ENCODE measurements around the gene ACKR4. TPM values are rescaled to one million over a fixed set of nuclear protein-coding genes. Genes with fewer than 3 reads are reported as not detected.

Gene ACKR4
- total RNA-seq, 1 donor from 2014 or later = 8.0 TPM

DNA sequence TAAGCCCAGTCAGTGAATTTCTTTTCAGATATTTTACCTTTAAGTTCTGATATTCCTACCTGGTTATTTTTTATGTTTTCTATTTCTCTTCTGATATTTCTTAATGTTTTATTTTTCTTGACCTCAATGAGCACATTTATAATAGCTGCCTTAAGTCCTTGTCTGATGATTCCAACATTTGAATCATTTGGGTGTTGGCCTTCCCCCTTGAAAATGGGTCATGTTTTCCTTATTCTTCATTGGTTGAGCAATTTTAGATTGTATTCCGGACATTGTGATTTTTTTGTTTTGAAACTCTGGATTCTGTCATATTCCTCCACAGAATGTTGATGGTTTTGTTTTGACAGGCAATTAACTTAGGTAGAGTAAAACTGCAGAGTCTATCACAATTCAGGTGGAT, 9.7 kb upstream of the ACKR4 start:
- Histone ChIP-seq H3K4me3 (no peak overlapping the region), H3K36me3 (no peaks in the 10 kb centered on the region)
- intact Hi-C loops (cut with DNase I) = no loop called here

DNA sequence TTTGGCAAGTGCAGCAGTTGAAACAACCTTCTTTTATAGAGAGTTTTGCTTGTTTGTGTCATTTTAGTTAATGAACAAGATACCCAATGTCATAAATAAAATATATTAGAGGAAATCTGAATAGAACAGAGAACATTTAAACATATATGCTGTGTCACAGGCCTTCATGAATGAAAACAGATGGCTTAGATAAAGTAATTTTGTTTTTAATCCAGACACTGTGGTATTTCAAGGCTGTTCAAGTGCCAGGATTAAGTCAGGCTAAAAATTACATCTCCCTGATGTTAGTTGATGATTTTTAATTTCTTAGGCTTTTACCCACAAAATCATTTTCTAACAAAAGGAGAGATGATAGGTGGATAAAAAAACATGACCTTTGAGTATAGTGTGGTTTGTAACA, 4.9 kb upstream of the ACKR4 start:
- Histone ChIP-seq H3K27me3 (no peaks in the 10 kb centered on the region), H3K4me1 (peaks cover 5% of the 10 kb centered on the region), H3K4me3 (no peak overlapping the region), H3K9me3 (no peaks in the 10 kb centered on the region), H3K27ac (no peak overlapping the region), H3K36me3 (no peaks in the 10 kb centered on the region)
- intact Hi-C loops (cut with DNase I) = no loop called here
- ATAC-seq (no peak), DNase-seq (no peak)
- TF ChIP-seq, protein P1, sequence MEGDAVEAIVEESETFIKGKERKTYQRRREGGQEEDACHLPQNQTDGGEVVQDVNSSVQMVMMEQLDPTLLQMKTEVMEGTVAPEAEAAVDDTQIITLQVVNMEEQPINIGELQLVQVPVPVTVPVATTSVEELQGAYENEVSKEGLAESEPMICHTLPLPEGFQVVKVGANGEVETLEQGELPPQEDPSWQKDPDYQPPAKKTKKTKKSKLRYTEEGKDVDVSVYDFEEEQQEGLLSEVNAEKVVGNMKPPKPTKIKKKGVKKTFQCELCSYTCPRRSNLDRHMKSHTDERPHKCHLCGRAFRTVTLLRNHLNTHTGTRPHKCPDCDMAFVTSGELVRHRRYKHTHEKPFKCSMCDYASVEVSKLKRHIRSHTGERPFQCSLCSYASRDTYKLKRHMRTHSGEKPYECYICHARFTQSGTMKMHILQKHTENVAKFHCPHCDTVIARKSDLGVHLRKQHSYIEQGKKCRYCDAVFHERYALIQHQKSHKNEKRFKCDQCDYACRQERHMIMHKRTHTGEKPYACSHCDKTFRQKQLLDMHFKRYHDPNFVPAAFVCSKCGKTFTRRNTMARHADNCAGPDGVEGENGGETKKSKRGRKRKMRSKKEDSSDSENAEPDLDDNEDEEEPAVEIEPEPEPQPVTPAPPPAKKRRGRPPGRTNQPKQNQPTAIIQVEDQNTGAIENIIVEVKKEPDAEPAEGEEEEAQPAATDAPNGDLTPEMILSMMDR (IDR thresholded peaks at IDR 0.05) = no peak

More for the DNA sequence above, 9.7 kb upstream of the ACKR4 start:
- ATAC-seq (no peak), DNase-seq (no peak)
- H3K27me3 ChIP-seq = no peaks in the 10 kb centered on the region
- no peaks in the 10 kb centered on the region for H3K9me3 ChIP-seq
- TF ChIP-seq, protein P1 (IDR thresholded peaks at IDR 0.05) = no peak
- no peaks in the 10 kb centered on the region for H3K4me1 ChIP-seq
- H3K27ac ChIP-seq = no peak overlapping the region

DNA sequence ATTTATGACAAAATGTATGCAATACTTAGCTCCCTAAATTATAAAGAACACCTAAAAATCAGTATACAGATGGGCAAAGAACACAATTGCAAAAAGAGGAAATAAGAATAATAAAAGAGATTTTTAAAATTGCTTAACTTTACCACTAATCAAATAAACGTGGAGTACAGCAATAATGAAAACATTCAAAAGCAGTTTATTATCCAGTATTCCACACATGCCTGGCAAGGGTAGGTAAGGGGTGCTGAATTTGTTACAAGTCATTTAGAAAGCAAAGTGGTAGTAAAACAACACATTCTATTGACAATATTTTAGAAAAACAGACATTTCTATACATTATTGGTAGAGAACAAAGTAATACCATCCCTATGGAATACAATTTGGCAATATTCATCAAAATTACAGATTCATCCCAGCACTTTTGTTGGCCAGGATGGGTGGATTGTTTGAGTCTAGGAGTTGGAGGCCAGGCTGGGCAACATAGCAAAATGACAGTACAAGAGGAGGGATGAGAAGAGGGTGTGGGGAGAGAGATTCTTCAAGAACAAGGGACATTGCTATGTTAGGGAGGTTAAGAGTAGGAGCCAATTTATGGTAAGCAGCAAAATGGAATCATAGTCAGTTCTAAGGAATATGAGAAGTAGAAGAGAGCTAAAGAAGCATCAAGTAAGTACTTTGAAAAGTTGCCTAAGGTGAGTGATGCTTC, 3.7 kb upstream of the ACKR4 start:
- Histone ChIP-seq H3K27me3 (no peaks in the 10 kb centered on the region), H3K9me3 (no peaks in the 10 kb centered on the region), H3K4me1 (peaks cover 5% of the 10 kb centered on the region), H3K27ac (no peak overlapping the region), H3K36me3 (no peaks in the 10 kb centered on the region), H3K4me3 (no peak overlapping the region)
- no peak for ATAC-seq
- intact Hi-C loops (cut with DNase I) = no loop called here
- TF ChIP-seq, protein P1 (IDR thresholded peaks at IDR 0.05) = no peak
- DNase-seq = no peak

DNA sequence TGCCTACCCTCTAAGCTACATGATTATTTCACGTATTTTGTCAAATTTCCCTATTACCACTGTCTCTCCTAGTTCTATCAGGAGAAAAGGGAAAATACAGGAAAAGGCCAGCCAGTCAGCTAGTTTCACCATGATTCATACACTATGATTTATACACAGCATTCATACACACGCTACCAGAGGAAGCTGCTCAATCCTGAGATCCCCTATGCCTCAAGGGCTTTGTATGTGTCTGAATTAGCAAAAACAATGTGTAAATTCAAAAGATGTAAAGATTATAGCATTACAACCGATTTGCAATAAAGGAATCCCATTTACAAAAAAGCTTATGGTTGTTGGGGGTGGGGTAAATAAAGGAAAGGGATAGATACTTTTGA, 3.1 kb upstream of the ACKR4 start:
- TF ChIP-seq, protein P1 (IDR thresholded peaks at IDR 0.05) = no peak
- Histone ChIP-seq H3K4me1 (peaks cover 5% of the 10 kb centered on the region), H3K9me3 (no peaks in the 10 kb centered on the region), H3K36me3 (peaks cover 1% of the 10 kb centered on the region), H3K27me3 (no peaks in the 10 kb centered on the region), H3K4me3 (no peak overlapping the region), H3K27ac (no peak overlapping the region)
- intact Hi-C loops (cut with DNase I) = no loop called here
- no peak for DNase-seq
- ATAC-seq = no peak

DNA sequence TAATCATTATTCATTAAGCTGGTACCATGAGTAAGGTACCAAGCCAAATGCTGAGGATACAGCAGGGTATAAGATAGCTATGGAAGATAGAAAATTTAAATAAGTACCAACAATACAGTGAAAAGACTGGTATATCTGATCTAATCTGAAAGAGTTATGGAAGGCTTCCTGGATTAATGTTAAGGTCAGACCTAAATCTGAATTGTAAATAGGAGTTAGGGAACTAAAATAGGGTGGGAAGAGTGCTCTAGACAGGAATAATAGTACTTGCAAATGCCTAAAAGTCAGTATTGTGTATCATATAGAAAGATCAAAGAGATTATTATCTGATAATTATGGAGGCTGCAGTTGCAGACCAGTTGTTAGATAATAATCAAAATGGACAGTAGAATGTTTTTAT, 2.6 kb upstream of the ACKR4 start:
- no peaks in the 10 kb centered on the region for H3K27me3 ChIP-seq
- TF ChIP-seq, protein P1 (IDR thresholded peaks at IDR 0.05) = no peak
- peaks cover 5% of the 10 kb centered on the region for H3K36me3 ChIP-seq
- H3K4me1 ChIP-seq = peaks cover 5% of the 10 kb centered on the region
- intact Hi-C loops (cut with DNase I) = no loop called here
- no peak overlapping the region for H3K4me3 ChIP-seq
- ATAC-seq (no peak), DNase-seq (no peak)
- H3K9me3 ChIP-seq = no peaks in the 10 kb centered on the region
- no peak overlapping the region for H3K27ac ChIP-seq

DNA sequence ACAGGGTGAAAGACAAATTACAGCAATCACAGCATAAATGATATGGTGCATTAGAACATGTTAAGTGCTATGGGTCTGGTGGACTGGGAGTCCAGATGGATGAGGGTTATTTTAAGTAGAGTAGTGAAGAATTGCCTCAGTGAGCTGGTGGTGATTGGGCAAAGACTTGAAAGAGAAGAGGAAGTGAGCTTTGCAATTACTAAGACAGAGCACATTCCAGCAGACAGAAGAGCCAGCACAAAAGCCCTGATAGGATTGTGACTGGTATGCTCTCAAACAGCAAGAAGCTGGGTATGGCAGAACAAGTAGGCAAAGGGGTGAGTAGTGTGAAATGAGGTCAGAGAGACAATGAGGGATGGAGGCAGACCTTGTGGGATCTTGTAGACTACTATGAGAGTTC, 2.1 kb upstream of the ACKR4 start:
- H3K36me3 ChIP-seq = peaks cover 5% of the 10 kb centered on the region
- H3K9me3 ChIP-seq = no peaks in the 10 kb centered on the region
- no peak overlapping the region for H3K4me3 ChIP-seq
- DNase-seq (no peak), ATAC-seq (peak; percentile 85)
- H3K27me3 ChIP-seq = no peaks in the 10 kb centered on the region
- TF ChIP-seq, protein P1 (IDR thresholded peaks at IDR 0.05) = no peak
- H3K27ac ChIP-seq = no peak overlapping the region
- intact Hi-C loops (cut with DNase I) = no loop called here
- H3K4me1 ChIP-seq = peaks cover 5% of the 10 kb centered on the region
